ENCODE results near the gene RNASEL. TPM values are rescaled to one million over a fixed set of nuclear protein-coding genes. Genes with fewer than 3 reads are reported as not detected.
A peak's percentile ranks its signal among the peaks of the same experiment; 100 is the strongest.

RNASEL gene
- total RNA-seq: 1 to 10 TPM; 3.7 TPM

DNA sequence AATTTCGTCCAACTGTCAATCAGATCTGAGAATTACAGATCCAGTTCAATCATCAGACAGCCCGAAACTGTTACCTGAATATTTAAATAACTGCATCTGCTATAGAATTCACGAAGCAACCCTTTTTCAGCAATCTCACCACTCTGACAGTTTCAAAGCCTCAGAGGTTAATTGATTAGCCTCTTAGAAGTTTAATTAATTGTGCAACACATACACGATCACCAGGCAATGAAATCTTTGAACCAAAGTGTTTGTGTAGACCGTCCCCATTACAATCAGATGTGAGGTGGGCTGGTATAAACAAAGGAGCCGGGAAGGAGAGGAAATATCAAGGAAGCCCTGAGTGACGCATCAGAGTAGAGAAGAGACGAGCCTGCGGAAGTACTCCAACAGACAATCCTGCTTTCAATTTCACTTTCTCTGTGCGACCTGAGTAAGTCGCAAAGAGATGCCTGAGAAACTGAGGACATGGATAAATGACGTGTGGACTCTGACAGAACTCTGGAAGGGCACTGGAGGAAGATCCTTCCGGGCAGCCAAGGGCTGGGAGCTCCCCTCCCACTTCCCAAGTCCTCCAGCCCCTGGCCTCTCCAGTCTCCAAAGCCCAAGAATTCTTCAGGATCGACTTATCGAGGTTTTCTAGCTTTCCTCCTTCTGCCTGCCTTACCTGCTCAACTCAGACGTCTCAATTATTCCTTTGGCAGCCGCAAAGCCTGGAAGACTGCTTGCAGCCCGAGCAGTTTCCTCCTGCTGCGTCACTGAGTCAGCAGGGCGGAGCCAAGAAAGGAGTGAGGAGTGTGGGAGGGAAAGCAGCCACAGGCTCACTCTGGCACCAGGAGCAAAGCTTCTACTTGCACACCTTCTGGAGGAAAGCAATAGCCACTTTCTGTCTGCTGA is at the start of gene RNASEL:
Gene RNASEL (minus strand): TSS at position 757 of the 897 bp plus-strand sequence. CDS start 2,450 bp downstream, outside the sequence.
- POLR2A ChIA-PET: interaction anchor here (0.8 to 4.6 kb wide), 6 partner anchors 10 to 252 kb away, joined by 3 to 23 read pairs (median 3); no protein-coding TSS in a partner anchor
- peak; percentile 92 for ATAC-seq
- peaks cover 43% of the 10 kb centered on the region for H3K4me1 Mint-ChIP-seq (ENCODE audit: low read depth)
- peak; percentile 63 for DNase-seq
- TF ChIP-seq, protein P1, sequence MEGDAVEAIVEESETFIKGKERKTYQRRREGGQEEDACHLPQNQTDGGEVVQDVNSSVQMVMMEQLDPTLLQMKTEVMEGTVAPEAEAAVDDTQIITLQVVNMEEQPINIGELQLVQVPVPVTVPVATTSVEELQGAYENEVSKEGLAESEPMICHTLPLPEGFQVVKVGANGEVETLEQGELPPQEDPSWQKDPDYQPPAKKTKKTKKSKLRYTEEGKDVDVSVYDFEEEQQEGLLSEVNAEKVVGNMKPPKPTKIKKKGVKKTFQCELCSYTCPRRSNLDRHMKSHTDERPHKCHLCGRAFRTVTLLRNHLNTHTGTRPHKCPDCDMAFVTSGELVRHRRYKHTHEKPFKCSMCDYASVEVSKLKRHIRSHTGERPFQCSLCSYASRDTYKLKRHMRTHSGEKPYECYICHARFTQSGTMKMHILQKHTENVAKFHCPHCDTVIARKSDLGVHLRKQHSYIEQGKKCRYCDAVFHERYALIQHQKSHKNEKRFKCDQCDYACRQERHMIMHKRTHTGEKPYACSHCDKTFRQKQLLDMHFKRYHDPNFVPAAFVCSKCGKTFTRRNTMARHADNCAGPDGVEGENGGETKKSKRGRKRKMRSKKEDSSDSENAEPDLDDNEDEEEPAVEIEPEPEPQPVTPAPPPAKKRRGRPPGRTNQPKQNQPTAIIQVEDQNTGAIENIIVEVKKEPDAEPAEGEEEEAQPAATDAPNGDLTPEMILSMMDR (IDR thresholded peaks at IDR 0.05): no peak
- H3K9me3 Mint-ChIP-seq: peaks cover 2% of the 10 kb centered on the region
- no peaks in the 10 kb centered on the region for H3K27me3 Mint-ChIP-seq
- peak within 1 kb of the TSS; percentile 98 for H3K4me3 Mint-ChIP-seq
- intact Hi-C loops (cut with micrococcal nuclease): no loop called here
- H3K27ac Mint-ChIP-seq: peak within 1 kb of the TSS; percentile 97
- CTCF ChIA-PET: interaction anchor here (1.3 to 27.6 kb wide), 8 partner anchors 8 to 445 kb away, joined by 3 to 1003 read pairs (median 8); partner anchors contain the start of genes NPL and RGS16
- H3K36me3 Mint-ChIP-seq (ENCODE audit: low read depth): peaks cover 13% of the 10 kb centered on the region

DNA sequence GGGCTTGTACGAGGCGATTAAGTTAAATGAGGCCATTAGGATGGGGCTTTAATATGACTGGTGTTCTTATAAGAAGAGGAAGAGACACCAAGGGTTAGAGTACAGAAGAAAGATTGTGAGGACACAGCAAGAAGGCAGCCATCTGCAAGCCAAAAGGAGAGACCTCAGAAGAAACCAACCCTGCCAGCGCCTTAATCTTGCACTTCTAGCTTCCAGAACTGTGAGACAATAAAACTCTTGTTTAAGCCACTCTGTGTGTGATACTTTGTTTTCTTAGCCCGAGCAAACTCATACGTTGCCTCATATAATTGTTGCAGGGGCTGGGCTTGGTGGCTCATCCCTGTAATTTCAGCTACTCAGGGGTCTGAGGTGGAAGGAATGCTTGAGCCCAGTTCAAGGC is 48.7 kb upstream of the RNASEL start:
- Mint-ChIP-seq H3K36me3 (ENCODE audit: low read depth) (no peaks in the 10 kb centered on the region), H3K4me3 (no peak overlapping the region), H3K9me3 (no peaks in the 10 kb centered on the region), H3K27ac (no peak overlapping the region), H3K4me1 (ENCODE audit: low read depth) (no peaks in the 10 kb centered on the region), H3K27me3 (peaks cover 25% of the 10 kb centered on the region)
- intact Hi-C loops (cut with micrococcal nuclease): no loop called here
- CTCF ChIA-PET: no interaction called here
- POLR2A ChIA-PET: interaction anchor here (0.8 to 1.0 kb wide), 2 partner anchors 9 to 29 kb away, joined by 3 to 4 read pairs; no protein-coding TSS in a partner anchor
- no peak for ATAC-seq
- DNase-seq: no peak
- TF ChIP-seq, protein P1 (IDR thresholded peaks at IDR 0.05): no peak

- H3K27me3 Mint-ChIP-seq: peaks cover 29% of the 10 kb centered on the region
- CTCF ChIA-PET: no interaction called here
- H3K9me3 Mint-ChIP-seq: no peaks in the 10 kb centered on the region
- H3K4me1 Mint-ChIP-seq (ENCODE audit: low read depth): peaks cover 13% of the 10 kb centered on the region
- POLR2A ChIA-PET: interaction anchor here (0.8 to 0.9 kb wide), 2 partner anchors 12 to 19 kb away, joined by 3 to 4 read pairs; no protein-coding TSS in a partner anchor
- no peak overlapping the region for H3K4me3 Mint-ChIP-seq
- ATAC-seq (no peak), DNase-seq (no peak)
- intact Hi-C loops (cut with micrococcal nuclease): no loop called here
- no peaks in the 10 kb centered on the region for H3K36me3 Mint-ChIP-seq (ENCODE audit: low read depth)
- H3K27ac Mint-ChIP-seq: no peak overlapping the region
- TF ChIP-seq, protein P1 (IDR thresholded peaks at IDR 0.05): no peak
Observed at GRCh38 chr1:182635871-182636270, 46.8 kb upstream of the RNASEL start.

GRCh38 chr1:182634306-182635072 is 45.4 kb upstream of the RNASEL start:
- Mint-ChIP-seq H3K27ac (no peak overlapping the region), H3K27me3 (peaks cover 27% of the 10 kb centered on the region), H3K36me3 (ENCODE audit: low read depth) (no peaks in the 10 kb centered on the region), H3K9me3 (no peaks in the 10 kb centered on the region), H3K4me1 (ENCODE audit: low read depth) (peaks cover 27% of the 10 kb centered on the region), H3K4me3 (no peak overlapping the region)
- DNase-seq (no peak), ATAC-seq (no peak)
- CTCF ChIA-PET: interaction anchor here (1.4 kb wide), 1 partner anchor 148 kb away, joined by 5 read pairs; no protein-coding TSS in a partner anchor
- POLR2A ChIA-PET: no interaction called here
- intact Hi-C loops (cut with micrococcal nuclease): no loop called here
- TF ChIP-seq, protein P1 (IDR thresholded peaks at IDR 0.05): no peak
